Measurements from ENCODE around the gene RBMXL3.
"Not testable (repeated sequence)": the region's sequence is repeated elsewhere in the genome, so short reads cannot be mapped to it uniquely, and the experiment has no call there.

The RBMXL3 gene

GRCh38 chrX:115189110-115189509 is at the start of gene RBMXL3:
TSS of gene RBMXL3 (plus strand) at chrX:115189410. CDS start at chrX:115189442, 32 bp downstream.
- ATAC-seq = no peak
- Mint-ChIP-seq H3K27me3 (no peaks in the 10 kb centered on the region), H3K9me3 (peaks cover 3% of the 10 kb centered on the region), H3K36me3 (no peaks in the 10 kb centered on the region), H3K27ac (no peak within 1 kb of the TSS), H3K4me1 (no peaks in the 10 kb centered on the region), H3K4me3 (no peak within 1 kb of the TSS)

- H3K4me1 Mint-ChIP-seq = no peaks in the 10 kb centered on the region
- H3K27ac Mint-ChIP-seq = no peak overlapping the region
- H3K9me3 Mint-ChIP-seq = peaks cover 4% of the 10 kb centered on the region
- no peaks in the 10 kb centered on the region for H3K36me3 Mint-ChIP-seq
- H3K27me3 Mint-ChIP-seq = no peaks in the 10 kb centered on the region
- no peak overlapping the region for H3K4me3 Mint-ChIP-seq
- ATAC-seq = no peak
These were observed 47.2 kb upstream of the RBMXL3 start for GRCh38 chrX:115142057-115142456.

- Mint-ChIP-seq H3K4me1 (no peaks in the 10 kb centered on the region), H3K36me3 (no peaks in the 10 kb centered on the region), H3K27me3 (no peaks in the 10 kb centered on the region), H3K27ac (no peak overlapping the region), H3K4me3 (no peak overlapping the region), H3K9me3 (peaks cover 4% of the 10 kb centered on the region)
- no peak for ATAC-seq
These were observed 42.0 kb upstream of the RBMXL3 start for GRCh38 chrX:115147220-115147619.

GRCh38 chrX:115173181-115173580 is 16.0 kb upstream of the RBMXL3 start:
- no peak overlapping the region for H3K27ac Mint-ChIP-seq
- no peak overlapping the region for H3K4me3 Mint-ChIP-seq

GRCh38 chrX:115174548-115174947 is 14.7 kb upstream of the RBMXL3 start:
- no peak for ATAC-seq
- Mint-ChIP-seq H3K4me3 (no peak overlapping the region), H3K9me3 (no peaks in the 10 kb centered on the region), H3K27me3 (no peaks in the 10 kb centered on the region), H3K27ac (no peak overlapping the region), H3K4me1 (no peaks in the 10 kb centered on the region), H3K36me3 (no peaks in the 10 kb centered on the region)

More at GRCh38 chrX:115173181-115173580, 16.0 kb upstream of the RBMXL3 start:
- Mint-ChIP-seq H3K27me3 (no peaks in the 10 kb centered on the region), H3K4me1 (no peaks in the 10 kb centered on the region), H3K36me3 (no peaks in the 10 kb centered on the region), H3K9me3 (no peaks in the 10 kb centered on the region)
- ATAC-seq = no peak

- Mint-ChIP-seq H3K4me1 (no peaks in the 10 kb centered on the region), H3K9me3 (no peaks in the 10 kb centered on the region), H3K27me3 (no peaks in the 10 kb centered on the region), H3K36me3 (no peaks in the 10 kb centered on the region), H3K4me3 (no peak overlapping the region), H3K27ac (no peak overlapping the region)
- no peak for ATAC-seq
These were observed 11.3 kb upstream of the RBMXL3 start for GRCh38 chrX:115177932-115178331.

GRCh38 chrX:115178473-115178872 is 10.7 kb upstream of the RBMXL3 start:
- no peaks in the 10 kb centered on the region for H3K4me1 Mint-ChIP-seq
- H3K36me3 Mint-ChIP-seq = no peaks in the 10 kb centered on the region
- ATAC-seq = no peak
- H3K27ac Mint-ChIP-seq = no peak overlapping the region
- H3K4me3 Mint-ChIP-seq = no peak overlapping the region
- H3K9me3 Mint-ChIP-seq = no peaks in the 10 kb centered on the region
- no peaks in the 10 kb centered on the region for H3K27me3 Mint-ChIP-seq

GRCh38 chrX:115183980-115184379 is 5.2 kb upstream of the RBMXL3 start:
- H3K4me1 Mint-ChIP-seq = no peaks in the 10 kb centered on the region
- peaks cover 2% of the 10 kb centered on the region for H3K9me3 Mint-ChIP-seq
- no peaks in the 10 kb centered on the region for H3K27me3 Mint-ChIP-seq
- no peak overlapping the region for H3K4me3 Mint-ChIP-seq
- ATAC-seq = no peak
- H3K27ac Mint-ChIP-seq = no peak overlapping the region
- no peaks in the 10 kb centered on the region for H3K36me3 Mint-ChIP-seq

GRCh38 chrX:115189646-115190635 is 731 bp downstream of the RBMXL3 start:
- ATAC-seq = no peak
- H3K4me1 Mint-ChIP-seq = no peaks in the 10 kb centered on the region
- peaks cover 3% of the 10 kb centered on the region for H3K9me3 Mint-ChIP-seq
- H3K4me3 Mint-ChIP-seq = no peak overlapping the region
- no peaks in the 10 kb centered on the region for H3K27me3 Mint-ChIP-seq
- H3K36me3 Mint-ChIP-seq = no peaks in the 10 kb centered on the region
- no peak overlapping the region for H3K27ac Mint-ChIP-seq

- Mint-ChIP-seq H3K36me3 (no peaks in the 10 kb centered on the region), H3K27ac (no peak overlapping the region), H3K4me3 (no peak overlapping the region), H3K27me3 (no peaks in the 10 kb centered on the region), H3K9me3 (peaks cover 3% of the 10 kb centered on the region), H3K4me1 (no peaks in the 10 kb centered on the region)
- ATAC-seq = no peak
These were observed 1.7 kb downstream of the RBMXL3 start for GRCh38 chrX:115190636-115191489.

GRCh38 chrX:115191490-115192243 is 2.5 kb downstream of the RBMXL3 start:
- Mint-ChIP-seq H3K4me1 (no peaks in the 10 kb centered on the region), H3K27ac (no peak overlapping the region), H3K27me3 (no peaks in the 10 kb centered on the region), H3K4me3 (no peak overlapping the region), H3K9me3 (peaks cover 3% of the 10 kb centered on the region), H3K36me3 (no peaks in the 10 kb centered on the region)
- ATAC-seq = no peak

- no peak overlapping the region for H3K27ac Mint-ChIP-seq
- H3K27me3 Mint-ChIP-seq = no peaks in the 10 kb centered on the region
- no peak for ATAC-seq
- no peaks in the 10 kb centered on the region for H3K36me3 Mint-ChIP-seq
- H3K4me3 Mint-ChIP-seq = no peak overlapping the region
- peaks cover 3% of the 10 kb centered on the region for H3K9me3 Mint-ChIP-seq
- no peaks in the 10 kb centered on the region for H3K4me1 Mint-ChIP-seq
These were observed 3.1 kb downstream of the RBMXL3 start for GRCh38 chrX:115192244-115192700.

GRCh38 chrX:115204040-115204439 is 14.8 kb downstream of the RBMXL3 start:
- no peak for ATAC-seq

GRCh38 chrX:115209547-115209946 is 20.3 kb downstream of the RBMXL3 start:
- not testable (repeated sequence) for H3K27ac Mint-ChIP-seq, H3K9me3 Mint-ChIP-seq, ATAC-seq, H3K4me1 Mint-ChIP-seq, H3K4me3 Mint-ChIP-seq, H3K27me3 Mint-ChIP-seq, H3K36me3 Mint-ChIP-seq

More at GRCh38 chrX:115204040-115204439, 14.8 kb downstream of the RBMXL3 start:
- H3K27ac Mint-ChIP-seq = no peak overlapping the region
- no peak overlapping the region for H3K4me3 Mint-ChIP-seq
- H3K27me3 Mint-ChIP-seq = no peaks in the 10 kb centered on the region
- H3K36me3 Mint-ChIP-seq = no peaks in the 10 kb centered on the region
- no peaks in the 10 kb centered on the region for H3K4me1 Mint-ChIP-seq
- peaks cover 3% of the 10 kb centered on the region for H3K9me3 Mint-ChIP-seq

GRCh38 chrX:115214151-115214550 is 24.9 kb downstream of the RBMXL3 start:
- no peaks in the 10 kb centered on the region for H3K36me3 Mint-ChIP-seq
- no peak overlapping the region for H3K4me3 Mint-ChIP-seq
- H3K27me3 Mint-ChIP-seq = no peaks in the 10 kb centered on the region
- no peaks in the 10 kb centered on the region for H3K9me3 Mint-ChIP-seq
- no peak for ATAC-seq
- H3K27ac Mint-ChIP-seq = no peak overlapping the region
- no peaks in the 10 kb centered on the region for H3K4me1 Mint-ChIP-seq

Data from stimulated activated memory B cell treated with anti-CD40 and anti-IgM and Interleukin-4, amounts not matched to agents 10 μg/mL and 1 μg/mL and 100 μg/mL, for 72 hours (primary cell).